ACC112 (cell line): Measurements from ENCODE around the gene NKD2.

Experiments used
- H2AFZ ChIP-seq: fragments of 200-600 bp; sonication (generic); one replicate; pipeline ENCODE4 v1.6.0; 2017; ENCODE audit warnings: antibody characterized with exemption, low read length; ENCODE audit not compliant: unreplicated experiment
- H3K27ac ChIP-seq: fragments of 200-600 bp; sonication (generic); 2 replicates; pipeline ENCODE4 v1.5.1; 2014; ENCODE audit warnings: low read depth, mild to moderate bottlenecking, antibody characterized with exemption, low read length, moderate library complexity
- H3K27me3 ChIP-seq: fragments of 200-600 bp; sonication (generic); 2 replicates; pipeline ENCODE4 v1.6.1; 2014; ENCODE audit warnings: mild to moderate bottlenecking, antibody characterized with exemption, low read length, moderate library complexity, mixed read lengths; ENCODE audit not compliant: insufficient read depth
- H3K36me3 ChIP-seq: fragments of 200-600 bp; sonication (generic); 2 replicates; pipeline ENCODE4 v1.6.1; 2016; ENCODE audit warnings: mild to moderate bottlenecking, antibody characterized with exemption, low read length, moderate library complexity, mixed read lengths; ENCODE audit not compliant: insufficient read depth
- H3K4me1 ChIP-seq: fragments of 200-600 bp; sonication (generic); one replicate; pipeline ENCODE4 v1.6.1; 2016; ENCODE audit warnings: low read length, mixed read lengths; ENCODE audit not compliant: insufficient read depth, unreplicated experiment, control insufficient read depth
- H3K4me3 ChIP-seq: fragments of 200-600 bp; sonication (generic); 2 replicates; pipeline ENCODE4 v1.5.1; 2014; ENCODE audit warnings: mild to moderate bottlenecking, low read depth, low read length
- H3K79me2 ChIP-seq: fragments of 200-600 bp; sonication (generic); one replicate; pipeline ENCODE4 v1.6.0; 2016; ENCODE audit warnings: low read length; ENCODE audit not compliant: control insufficient read depth, unreplicated experiment, insufficient read depth

NKD2 gene

DNA sequence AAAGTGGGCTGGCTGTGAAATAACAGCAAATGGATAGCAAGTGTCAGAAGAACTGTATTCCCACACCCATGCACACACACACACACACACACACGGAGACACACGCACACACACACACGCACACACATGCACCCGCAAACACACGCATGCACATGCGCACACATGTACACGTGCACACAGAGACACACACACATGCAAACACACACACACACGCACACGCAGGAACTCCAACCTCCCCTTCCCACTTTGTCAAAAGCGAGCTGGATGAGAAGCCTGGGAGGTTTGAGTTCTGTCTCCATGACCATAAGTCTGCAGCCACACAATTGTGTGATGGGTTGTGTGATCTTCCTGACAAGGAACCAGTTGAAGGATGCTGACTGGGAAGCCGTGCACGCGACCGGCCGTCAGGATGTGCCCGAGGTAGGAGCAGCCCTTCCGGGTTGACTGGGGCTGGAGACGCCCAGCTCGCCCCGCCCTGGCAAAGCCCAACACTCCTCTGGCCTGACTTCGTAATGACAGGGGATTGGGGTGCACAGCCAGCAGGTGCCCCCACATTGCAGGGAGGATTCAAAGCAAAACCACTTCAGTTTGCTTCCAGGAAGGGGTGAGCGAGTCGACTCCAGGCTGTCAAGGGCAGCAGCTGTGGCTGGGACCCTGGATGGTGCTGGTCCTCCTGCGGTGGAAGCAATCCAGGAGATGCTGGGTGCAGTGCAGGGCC, 29.3 kb upstream of the NKD2 start:
- Histone ChIP-seq H3K27me3 (peaks cover 30% of the 10 kb centered on the region), H3K4me1 (no peaks in the 10 kb centered on the region), H3K27ac (no peak overlapping the region)

GRCh38 chr5:980001-980588, 28.5 kb upstream of the NKD2 start:
- H3K27me3 ChIP-seq: peaks cover 32% of the 10 kb centered on the region
- no peak overlapping the region for H3K4me3 ChIP-seq
- no peaks in the 10 kb centered on the region for H3K36me3 ChIP-seq
- no peak overlapping the region for H2AFZ ChIP-seq
- H3K79me2 ChIP-seq: no peaks in the 10 kb centered on the region
- no peaks in the 10 kb centered on the region for H3K4me1 ChIP-seq
- H3K27ac ChIP-seq: no peak overlapping the region

More for the DNA sequence above, 29.3 kb upstream of the NKD2 start:
- Histone ChIP-seq H3K36me3 (no peaks in the 10 kb centered on the region), H3K4me3 (no peak overlapping the region), H2AFZ (no peak overlapping the region), H3K79me2 (no peaks in the 10 kb centered on the region)

- no peaks in the 10 kb centered on the region for H3K36me3 ChIP-seq
- no peak overlapping the region for H3K4me3 ChIP-seq
- H3K27ac ChIP-seq: no peak overlapping the region
- H3K4me1 ChIP-seq: no peaks in the 10 kb centered on the region
- H2AFZ ChIP-seq: no peak overlapping the region
- H3K27me3 ChIP-seq: peaks cover 38% of the 10 kb centered on the region
- no peaks in the 10 kb centered on the region for H3K79me2 ChIP-seq
Measured at GRCh38 chr5:980966-981365, 27.6 kb upstream of the NKD2 start.

- no peaks in the 10 kb centered on the region for H3K79me2 ChIP-seq
- no peak overlapping the region for H3K4me3 ChIP-seq
- H2AFZ ChIP-seq: no peak overlapping the region
- no peak overlapping the region for H3K27ac ChIP-seq
- no peaks in the 10 kb centered on the region for H3K4me1 ChIP-seq
- H3K36me3 ChIP-seq: no peaks in the 10 kb centered on the region
- peaks cover 42% of the 10 kb centered on the region for H3K27me3 ChIP-seq
Measured at GRCh38 chr5:981456-981855, 27.1 kb upstream of the NKD2 start.

DNA sequence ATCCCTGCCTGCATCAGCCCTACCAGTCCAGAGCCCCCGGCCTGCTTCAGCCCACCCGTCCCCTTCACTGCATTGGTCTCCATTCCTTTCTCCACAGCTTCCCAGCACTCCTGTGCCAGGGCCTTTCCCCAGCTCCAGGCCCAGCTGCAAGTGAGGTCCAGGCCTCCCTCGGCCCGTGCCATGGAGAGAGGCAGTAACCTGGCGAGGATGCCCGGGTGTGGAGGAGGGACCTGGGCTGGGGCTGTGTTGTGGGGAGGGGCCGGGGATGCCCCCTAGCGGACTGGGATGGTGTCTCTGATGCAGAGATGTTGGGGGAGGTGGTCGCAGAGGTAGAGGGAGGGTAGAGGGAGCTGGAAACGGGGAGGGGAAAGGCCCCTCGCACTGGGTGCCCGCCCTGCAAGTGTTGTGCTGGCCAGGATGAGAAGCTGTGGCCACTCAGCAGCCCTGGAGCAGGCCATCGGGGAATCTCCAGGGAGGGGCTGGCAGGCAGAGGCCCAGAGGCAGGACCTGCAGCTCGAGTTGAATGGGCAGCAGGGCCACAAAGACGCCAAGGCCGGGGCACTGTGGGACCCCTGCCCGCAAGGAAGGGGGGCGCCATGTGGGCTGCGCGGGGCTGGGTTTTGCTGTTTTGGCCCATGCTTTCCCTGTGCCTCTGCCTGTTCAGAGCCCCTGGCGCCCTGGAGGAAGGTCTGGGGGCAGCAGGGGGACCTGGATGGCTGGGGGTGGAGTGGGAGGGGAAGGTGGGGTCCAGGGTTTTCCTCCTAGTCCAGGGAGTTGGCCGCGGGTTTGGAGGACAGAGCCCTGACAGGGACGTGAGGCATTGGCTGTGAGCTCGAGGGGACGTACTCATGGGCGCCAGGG, 26.0 kb upstream of the NKD2 start:
- no peak overlapping the region for H3K27ac ChIP-seq
- H3K4me1 ChIP-seq: no peaks in the 10 kb centered on the region
- no peak overlapping the region for H2AFZ ChIP-seq
- no peaks in the 10 kb centered on the region for H3K36me3 ChIP-seq
- no peak overlapping the region for H3K4me3 ChIP-seq
- no peaks in the 10 kb centered on the region for H3K79me2 ChIP-seq
- H3K27me3 ChIP-seq: peaks cover 51% of the 10 kb centered on the region

DNA sequence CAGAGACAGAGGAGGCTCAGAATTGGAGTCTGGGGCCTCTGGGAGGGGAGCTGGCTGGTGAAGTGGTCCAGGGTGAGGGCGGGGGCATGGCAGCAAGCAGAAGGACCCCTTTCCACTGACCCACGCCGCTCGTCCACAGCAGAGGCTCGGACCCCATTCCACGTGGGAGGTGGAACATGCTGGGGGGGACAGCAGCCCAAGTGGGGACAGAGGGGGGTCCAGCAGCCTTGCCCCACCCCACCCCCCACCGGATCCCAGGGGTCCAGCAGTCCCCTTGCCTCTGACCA, 25.4 kb upstream of the NKD2 start:
- H3K27ac ChIP-seq: no peak overlapping the region
- H3K36me3 ChIP-seq: no peaks in the 10 kb centered on the region
- H3K79me2 ChIP-seq: no peaks in the 10 kb centered on the region
- H3K4me3 ChIP-seq: no peak overlapping the region
- H3K4me1 ChIP-seq: no peaks in the 10 kb centered on the region
- H2AFZ ChIP-seq: no peak overlapping the region
- H3K27me3 ChIP-seq: peaks cover 51% of the 10 kb centered on the region

DNA sequence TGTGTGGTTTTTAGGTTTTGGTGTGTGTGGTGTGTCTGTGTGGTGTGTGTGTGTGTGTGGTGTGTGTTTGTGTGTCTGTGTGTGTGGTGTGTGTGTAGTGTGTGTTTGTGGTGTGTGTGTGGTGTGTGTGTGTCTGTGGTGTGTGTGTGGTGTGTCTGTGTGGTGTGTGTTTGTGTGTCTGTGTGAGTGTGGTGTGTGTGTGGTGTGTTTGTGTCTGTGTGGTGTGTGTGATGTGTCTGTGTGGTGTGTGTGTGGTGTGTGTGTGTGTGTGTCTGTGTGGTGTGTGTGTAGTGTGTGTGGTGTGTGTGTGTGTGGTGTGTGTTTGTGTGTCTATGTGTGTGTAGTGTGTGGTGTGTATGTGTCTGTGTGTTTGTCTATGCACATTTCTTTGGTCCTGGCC, 25.0 kb upstream of the NKD2 start:
- no peak overlapping the region for H3K27ac ChIP-seq
- H3K79me2 ChIP-seq: no peaks in the 10 kb centered on the region
- H3K36me3 ChIP-seq: no peaks in the 10 kb centered on the region
- no peaks in the 10 kb centered on the region for H3K4me1 ChIP-seq
- H3K27me3 ChIP-seq: peaks cover 52% of the 10 kb centered on the region
- no peak overlapping the region for H2AFZ ChIP-seq
- H3K4me3 ChIP-seq: no peak overlapping the region

DNA sequence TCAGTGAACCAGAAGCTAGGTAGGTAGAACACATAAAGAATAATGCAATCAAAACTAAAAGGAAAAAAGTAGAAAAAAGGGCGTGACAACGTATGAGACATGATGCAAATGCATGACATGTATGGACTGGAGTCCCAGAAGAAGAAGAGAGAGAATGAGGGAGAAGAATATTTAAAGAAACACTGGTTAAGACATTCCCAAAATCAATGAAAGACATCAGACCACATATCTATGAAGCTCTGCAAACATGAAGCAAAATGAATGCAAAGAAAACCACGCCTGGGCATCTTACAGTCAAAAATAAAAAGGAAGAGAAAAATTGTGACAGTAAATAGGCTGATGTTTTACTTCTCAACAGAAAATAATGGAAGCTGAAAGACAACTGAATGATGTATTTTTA, 23.8 kb upstream of the NKD2 start:
- Histone ChIP-seq H2AFZ (no peak overlapping the region), H3K36me3 (no peaks in the 10 kb centered on the region), H3K4me3 (no peak overlapping the region), H3K27me3 (peaks cover 51% of the 10 kb centered on the region), H3K79me2 (no peaks in the 10 kb centered on the region), H3K27ac (no peak overlapping the region), H3K4me1 (no peaks in the 10 kb centered on the region)

- Histone ChIP-seq H3K4me1 (peaks cover 4% of the 10 kb centered on the region), H3K4me3 (no peak overlapping the region), H2AFZ (no peak overlapping the region), H3K36me3 (no peaks in the 10 kb centered on the region), H3K79me2 (no peaks in the 10 kb centered on the region), H3K27me3 (peaks cover 65% of the 10 kb centered on the region), H3K27ac (no peak overlapping the region)
Measured at GRCh38 chr5:987761-988160, 20.8 kb upstream of the NKD2 start.

DNA sequence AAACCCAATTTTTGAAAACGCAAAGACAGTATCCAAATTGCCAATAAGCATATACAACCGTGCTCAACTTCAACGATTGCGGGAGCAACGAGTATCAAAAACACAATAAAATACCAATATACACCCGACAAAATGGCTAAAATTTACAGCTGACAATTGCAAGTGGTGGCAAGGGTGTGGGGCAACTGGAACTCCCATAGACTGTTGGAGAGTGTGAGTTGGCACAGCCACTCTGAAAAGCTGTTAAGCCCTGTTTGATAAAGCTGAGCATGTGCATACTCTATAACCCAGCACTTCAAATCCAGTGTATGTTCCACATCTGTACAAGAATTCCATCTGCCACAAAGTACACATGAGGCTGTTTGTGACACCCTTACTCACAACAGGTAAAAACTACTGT, 20.3 kb upstream of the NKD2 start:
- peaks cover 4% of the 10 kb centered on the region for H3K4me1 ChIP-seq
- no peak overlapping the region for H3K27ac ChIP-seq
- no peak overlapping the region for H2AFZ ChIP-seq
- peaks cover 65% of the 10 kb centered on the region for H3K27me3 ChIP-seq
- no peaks in the 10 kb centered on the region for H3K36me3 ChIP-seq
- no peaks in the 10 kb centered on the region for H3K79me2 ChIP-seq
- no peak overlapping the region for H3K4me3 ChIP-seq
